Measurements from ENCODE around the gene ADAMTS5.

ADAMTS5 gene

GRCh38 chr21:26887251-26887650, 79.6 kb downstream of the ADAMTS5 start:
- DNase-seq (ENCODE audit: low read depth) = no peak

GRCh38 chr21:26884436-26884835, 82.5 kb downstream of the ADAMTS5 start:
- DNase-seq (ENCODE audit: low read depth) = no peak

GRCh38 chr21:26883768-26884167, 83.1 kb downstream of the ADAMTS5 start:
- no peak for DNase-seq (ENCODE audit: low read depth)

GRCh38 chr21:26881504-26882228, 85.2 kb downstream of the ADAMTS5 start:
- DNase-seq (ENCODE audit: low read depth) = no peak

GRCh38 chr21:26877018-26877417, 89.9 kb downstream of the ADAMTS5 start:
- no peak for DNase-seq (ENCODE audit: low read depth)

- DNase-seq (ENCODE audit: low read depth) = no peak
Observed at GRCh38 chr21:26874347-26874746, 92.5 kb downstream of the ADAMTS5 start.
